GM19351 (cell line): ENCODE data around the gene SPATS1.
A peak's percentile ranks its signal among the peaks of the same experiment; 100 is the strongest.

Source experiments
- ATAC-seq: cut with Tn5 transposase; IDR thresholded peaks from one replicate; pipeline ENCODE4 v1.9.1; 2021; ENCODE audit warnings: mild to moderate bottlenecking, moderate library complexity; ENCODE audit not compliant: unreplicated experiment

The SPATS1 gene

DNA sequence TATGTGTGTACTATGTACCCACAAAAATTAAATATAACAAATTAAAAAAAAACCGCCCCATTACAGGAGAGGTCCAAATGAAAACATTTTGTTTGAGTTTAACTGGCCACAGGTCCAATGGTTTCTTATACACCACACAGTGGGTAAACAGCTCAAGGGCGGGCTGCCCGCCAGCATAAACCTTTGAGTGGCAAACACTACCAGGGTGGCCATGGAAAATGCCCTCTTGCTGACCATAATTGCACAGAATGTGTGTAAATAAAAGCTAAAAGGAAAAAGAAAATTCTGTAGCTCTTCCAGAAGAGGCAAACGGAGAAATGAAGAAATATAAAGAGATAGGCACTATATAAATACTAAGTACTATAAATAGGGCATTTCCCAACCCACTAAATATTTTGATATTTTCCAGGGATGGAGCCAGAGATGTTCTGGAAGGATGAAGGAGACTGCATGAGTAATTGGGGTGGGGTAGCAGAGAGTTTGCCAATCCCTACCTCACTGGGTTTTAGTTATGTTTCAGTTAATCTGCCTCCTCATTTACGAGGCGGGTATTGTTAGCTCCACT lies 44.0 kb downstream of the SPATS1 start:
- ATAC-seq, result no peak

DNA sequence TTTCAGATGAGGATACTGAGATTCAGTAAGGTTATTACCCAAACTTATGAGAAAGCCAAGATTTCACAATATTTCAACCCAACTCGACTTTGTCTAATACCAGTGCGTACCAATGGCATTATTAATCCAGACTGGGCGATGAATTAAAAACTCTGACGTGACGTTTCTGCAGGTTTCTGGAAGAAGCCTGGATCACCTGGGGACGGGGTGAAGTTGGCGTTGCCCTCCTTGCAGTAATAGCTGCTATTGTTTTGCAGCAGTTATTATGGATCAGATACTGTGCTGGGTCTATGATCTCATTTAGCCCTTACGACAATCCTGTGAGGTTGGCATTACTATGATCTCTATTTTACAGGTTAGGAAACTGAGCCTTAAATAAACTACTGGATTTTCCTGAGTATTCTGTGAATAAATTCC lies 44.5 kb downstream of the SPATS1 start:
- ATAC-seq, result no peak

DNA sequence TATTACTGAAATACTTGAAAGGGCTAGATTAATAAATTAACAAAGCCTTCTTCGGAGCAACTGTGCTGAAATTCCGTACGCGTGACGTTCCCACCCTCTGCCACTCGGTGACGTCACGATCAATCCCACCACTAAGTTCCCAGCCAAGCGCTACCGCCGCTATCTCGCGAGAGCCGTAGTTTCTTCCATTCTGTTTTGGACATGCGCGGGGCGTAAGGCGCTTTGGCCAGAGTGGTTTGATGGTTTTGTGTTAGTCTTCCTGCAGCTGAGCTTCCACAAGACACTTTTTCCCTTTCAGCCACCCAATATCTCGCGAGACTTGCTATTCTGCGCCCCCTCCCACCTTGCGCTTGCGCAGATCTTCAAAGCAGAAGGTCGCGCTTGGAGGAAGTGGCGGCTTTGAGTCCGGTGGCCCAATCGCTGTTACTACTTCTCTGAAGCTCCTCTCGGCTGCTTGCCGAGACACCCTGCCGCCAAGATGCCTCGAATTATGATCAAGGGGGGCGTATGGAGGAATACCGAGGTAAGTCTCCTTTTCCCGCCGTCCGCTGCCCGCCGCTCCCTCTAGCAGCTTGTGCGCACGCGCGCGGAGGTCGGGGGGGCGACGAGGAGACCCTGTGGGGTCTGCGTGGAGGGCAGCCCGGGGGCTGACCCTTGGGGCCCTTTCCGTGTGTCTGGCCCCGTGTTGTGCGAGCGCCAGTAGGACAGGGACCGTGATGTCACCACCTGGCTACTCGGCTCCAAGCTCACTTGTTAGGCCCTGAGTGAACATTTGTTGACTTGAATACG lies 45.1 kb downstream of the SPATS1 start, which contains the start of gene CDC5L:
TSS of gene CDC5L (plus strand) at position 361 of the 789 bp plus-strand sequence. CDS start at position 479, 118 bp downstream.
- ATAC-seq, result peak; percentile 96

DNA sequence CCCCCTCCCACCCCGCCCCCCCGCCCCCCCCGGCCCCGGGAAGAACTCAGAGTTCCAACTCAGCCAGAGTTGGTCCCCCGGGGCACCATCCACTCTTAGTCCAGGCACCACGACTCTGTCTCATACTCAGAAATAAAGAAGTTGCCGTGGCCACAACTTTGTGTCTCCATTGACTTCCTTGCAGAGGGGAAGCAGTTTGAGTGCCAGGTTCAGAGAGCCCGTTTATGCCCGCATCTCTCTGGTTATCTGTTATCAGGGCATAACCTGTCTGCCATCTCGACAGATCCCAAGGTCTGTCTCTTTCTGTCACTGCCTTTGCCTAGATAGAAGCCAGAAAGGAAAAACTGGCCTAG lies 45.7 kb downstream of the SPATS1 start:
- peak; percentile 1 for ATAC-seq

DNA sequence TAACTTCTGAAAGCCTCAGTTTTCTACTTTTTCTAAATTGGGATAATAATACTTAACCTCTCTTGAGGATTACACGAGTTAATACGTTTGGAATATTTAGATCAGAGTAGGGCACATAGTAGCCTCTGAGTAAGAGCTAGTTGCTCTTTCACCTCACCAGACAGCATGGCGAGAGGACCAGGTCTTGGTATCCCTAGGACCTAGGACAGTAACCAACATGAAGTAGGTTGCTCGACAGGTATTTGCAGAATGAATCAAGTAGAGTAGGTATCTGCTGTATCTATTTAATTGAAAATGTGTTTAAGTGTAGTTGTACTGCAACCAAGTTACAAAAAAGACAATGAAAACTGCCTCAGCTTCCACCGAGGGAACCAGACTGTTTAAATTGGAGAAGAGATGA lies 46.4 kb downstream of the SPATS1 start:
- ATAC-seq, result no peak

DNA sequence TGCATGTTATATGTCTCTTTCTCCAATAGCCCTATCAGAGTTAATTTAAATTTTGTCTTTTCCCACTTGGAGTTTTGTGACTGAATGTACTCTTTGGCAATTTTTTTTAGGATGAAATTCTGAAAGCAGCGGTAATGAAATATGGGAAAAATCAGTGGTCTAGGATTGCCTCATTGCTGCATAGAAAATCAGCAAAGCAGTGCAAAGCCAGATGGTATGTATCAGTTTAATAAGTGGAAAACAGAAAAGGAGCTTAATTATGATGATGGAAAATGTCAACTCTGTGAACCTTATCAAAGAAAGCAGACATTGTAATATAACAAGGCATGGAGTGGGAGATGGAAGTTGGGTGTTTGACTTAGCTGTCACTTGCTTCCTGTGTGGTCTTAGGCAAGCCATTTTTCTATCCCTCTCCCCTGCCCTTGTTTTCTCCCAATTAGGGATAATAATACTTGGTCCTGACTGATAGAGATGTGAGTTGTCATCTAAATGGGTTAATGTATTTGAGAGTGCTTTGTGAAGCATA lies 47.8 kb downstream of the SPATS1 start:
- no peak for ATAC-seq
